ENCODE measurements around the gene ZNF682. TPM values are rescaled to one million over a fixed set of nuclear protein-coding genes. Genes with fewer than 3 reads are reported as not detected.

ZNF682 gene
- total and polyA plus RNA-seq, 2 of the 13 experiments (the other 11 are each of a cell fraction or from before 2014, with no cell fraction given), result 2.0 to 7.2 TPM

DNA sequence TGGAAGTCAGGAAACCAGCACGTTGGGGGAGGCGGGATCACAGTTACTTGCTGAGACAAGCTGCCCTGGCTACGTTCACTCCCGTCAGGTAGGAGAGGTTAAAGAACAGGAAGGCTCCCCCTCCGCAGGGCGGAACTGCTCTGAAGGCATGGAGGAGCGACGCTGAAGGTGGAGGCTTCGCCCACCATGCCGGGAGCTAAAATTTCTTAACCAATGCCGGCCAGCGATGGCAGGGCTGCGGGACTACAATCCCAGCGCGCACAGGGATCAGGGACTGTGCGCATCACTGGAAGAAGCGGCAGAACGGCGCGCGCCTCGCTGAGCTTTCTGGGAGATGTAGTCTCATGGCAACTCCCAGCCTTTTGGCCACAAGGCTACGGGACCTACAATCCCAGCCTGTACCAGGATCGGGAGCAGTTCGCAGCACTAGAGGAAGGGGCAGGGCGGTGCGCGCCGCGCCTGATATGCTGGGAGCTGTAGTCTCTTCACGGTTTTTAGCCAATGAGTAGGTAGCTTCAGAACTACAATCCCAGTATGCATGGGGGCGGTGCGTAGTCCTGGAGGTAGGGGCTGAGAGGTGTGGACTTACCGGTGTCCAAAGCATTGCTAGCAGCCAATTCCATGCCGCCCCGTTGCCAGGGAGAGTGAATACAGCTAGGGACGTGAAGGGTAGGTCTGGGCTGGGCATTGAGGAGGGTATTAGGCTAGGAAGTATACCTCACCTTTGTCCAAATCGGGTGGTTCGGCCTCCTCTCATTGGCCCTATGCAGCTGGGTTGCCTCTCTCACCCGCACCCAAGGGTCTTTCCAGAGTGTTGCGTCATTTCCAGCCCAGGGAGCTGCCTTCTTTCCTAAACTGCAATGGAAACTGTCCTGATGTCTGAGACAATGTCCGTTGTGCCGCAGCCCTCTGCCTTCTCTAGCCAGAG lies 12.8 kb upstream of the ZNF682 start (continued):
- no peak for TF ChIP-seq THYN1 (CRISPR knock-in tag; IDR thresholded peaks at IDR 0.05; ENCODE audit: borderline replicate concordance, low read depth)
- no peak for TF ChIP-seq CHCHD3 (CRISPR knock-in tag; IDR thresholded peaks at IDR 0.05)
- TF ChIP-seq ZNF33B (CRISPR knock-in tag; IDR thresholded peaks at IDR 0.05), result no peak
- no peak for TF ChIP-seq TBX3 (IDR thresholded peaks at IDR 0.05; ENCODE audit: borderline replicate concordance)
- no peak for TF ChIP-seq ZFP37 (CRISPR knock-in tag; IDR thresholded peaks at IDR 0.05; ENCODE audit: borderline replicate concordance)
- TF ChIP-seq SALL1 (CRISPR knock-in tag; IDR thresholded peaks at IDR 0.05), result 0 out of 2 replicates have a peak, but pooled peaks have one; percentile 4
- no peak for TF ChIP-seq REL (CRISPR knock-in tag; conservative IDR thresholded peaks at IDR 0.05)
- TF ChIP-seq HNRNPL (IDR thresholded peaks at IDR 0.05; ENCODE audit: low read depth, low read length), result no peak
- no peak for TF ChIP-seq ZNF773 (CRISPR knock-in tag; IDR thresholded peaks at IDR 0.05; ENCODE audit: borderline replicate concordance)
- TF ChIP-seq, protein P1, sequence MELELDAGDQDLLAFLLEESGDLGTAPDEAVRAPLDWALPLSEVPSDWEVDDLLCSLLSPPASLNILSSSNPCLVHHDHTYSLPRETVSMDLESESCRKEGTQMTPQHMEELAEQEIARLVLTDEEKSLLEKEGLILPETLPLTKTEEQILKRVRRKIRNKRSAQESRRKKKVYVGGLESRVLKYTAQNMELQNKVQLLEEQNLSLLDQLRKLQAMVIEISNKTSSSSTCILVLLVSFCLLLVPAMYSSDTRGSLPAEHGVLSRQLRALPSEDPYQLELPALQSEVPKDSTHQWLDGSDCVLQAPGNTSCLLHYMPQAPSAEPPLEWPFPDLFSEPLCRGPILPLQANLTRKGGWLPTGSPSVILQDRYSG (CRISPR knock-in tag; IDR thresholded peaks at IDR 0.05), result no peak
- TF ChIP-seq ZBTB20 (CRISPR knock-in tag; IDR thresholded peaks at IDR 0.05; ENCODE audit: borderline replicate concordance, low read depth), result no peak
- TF ChIP-seq ZNF10 (CRISPR knock-in tag; IDR thresholded peaks at IDR 0.05; ENCODE audit: borderline replicate concordance, low read depth), result no peak
- TF ChIP-seq DNMT3B (CRISPR knock-in tag; conservative IDR thresholded peaks at IDR 0.05), result no peak
- no peak for TF ChIP-seq ZNF850 (CRISPR knock-in tag; conservative IDR thresholded peaks at IDR 0.05)
- TF ChIP-seq NR2F1 (CRISPR knock-in tag; IDR thresholded peaks at IDR 0.05), result no peak
- TF ChIP-seq ISX (CRISPR knock-in tag; conservative IDR thresholded peaks at IDR 0.05), result no peak
- TF ChIP-seq WIZ (CRISPR knock-in tag; IDR thresholded peaks at IDR 0.05), result no peak
- no peak for TF ChIP-seq TCF12 (IDR thresholded peaks at IDR 0.05)
- TF ChIP-seq TCF12 (CRISPR knock-in tag; IDR thresholded peaks at IDR 0.05), result no peak
- TF ChIP-seq POGZ (CRISPR knock-in tag; IDR thresholded peaks at IDR 0.05), result no peak
- TF ChIP-seq, protein P2, sequence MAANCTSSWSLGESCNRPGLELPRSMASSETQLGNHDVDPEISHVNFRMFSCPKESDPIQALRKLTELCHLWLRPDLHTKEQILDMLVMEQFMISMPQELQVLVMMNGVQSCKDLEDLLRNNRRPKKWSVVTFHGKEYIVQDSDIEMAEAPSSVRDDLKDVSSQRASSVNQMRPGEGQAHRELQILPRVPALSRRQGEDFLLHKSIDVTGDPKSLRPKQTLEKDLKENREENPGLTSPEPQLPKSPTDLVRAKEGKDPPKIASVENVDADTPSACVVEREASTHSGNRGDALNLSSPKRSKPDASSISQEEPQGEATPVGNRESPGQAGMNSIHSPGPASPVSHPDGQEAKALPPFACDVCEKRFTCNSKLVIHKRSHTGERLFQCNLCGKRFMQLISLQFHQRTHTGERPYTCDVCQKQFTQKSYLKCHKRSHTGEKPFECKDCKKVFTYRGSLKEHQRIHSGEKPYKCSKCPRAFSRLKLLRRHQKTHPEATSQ (CRISPR knock-in tag; IDR thresholded peaks at IDR 0.05; ENCODE audit: borderline replicate concordance), result no peak
- TF ChIP-seq ZNF589 (CRISPR knock-in tag; conservative IDR thresholded peaks at IDR 0.05), result no peak
- TF ChIP-seq MBD4 (IDR thresholded peaks at IDR 0.05; ENCODE audit: borderline replicate concordance, low read length), result no peak
- TF ChIP-seq, protein P3, sequence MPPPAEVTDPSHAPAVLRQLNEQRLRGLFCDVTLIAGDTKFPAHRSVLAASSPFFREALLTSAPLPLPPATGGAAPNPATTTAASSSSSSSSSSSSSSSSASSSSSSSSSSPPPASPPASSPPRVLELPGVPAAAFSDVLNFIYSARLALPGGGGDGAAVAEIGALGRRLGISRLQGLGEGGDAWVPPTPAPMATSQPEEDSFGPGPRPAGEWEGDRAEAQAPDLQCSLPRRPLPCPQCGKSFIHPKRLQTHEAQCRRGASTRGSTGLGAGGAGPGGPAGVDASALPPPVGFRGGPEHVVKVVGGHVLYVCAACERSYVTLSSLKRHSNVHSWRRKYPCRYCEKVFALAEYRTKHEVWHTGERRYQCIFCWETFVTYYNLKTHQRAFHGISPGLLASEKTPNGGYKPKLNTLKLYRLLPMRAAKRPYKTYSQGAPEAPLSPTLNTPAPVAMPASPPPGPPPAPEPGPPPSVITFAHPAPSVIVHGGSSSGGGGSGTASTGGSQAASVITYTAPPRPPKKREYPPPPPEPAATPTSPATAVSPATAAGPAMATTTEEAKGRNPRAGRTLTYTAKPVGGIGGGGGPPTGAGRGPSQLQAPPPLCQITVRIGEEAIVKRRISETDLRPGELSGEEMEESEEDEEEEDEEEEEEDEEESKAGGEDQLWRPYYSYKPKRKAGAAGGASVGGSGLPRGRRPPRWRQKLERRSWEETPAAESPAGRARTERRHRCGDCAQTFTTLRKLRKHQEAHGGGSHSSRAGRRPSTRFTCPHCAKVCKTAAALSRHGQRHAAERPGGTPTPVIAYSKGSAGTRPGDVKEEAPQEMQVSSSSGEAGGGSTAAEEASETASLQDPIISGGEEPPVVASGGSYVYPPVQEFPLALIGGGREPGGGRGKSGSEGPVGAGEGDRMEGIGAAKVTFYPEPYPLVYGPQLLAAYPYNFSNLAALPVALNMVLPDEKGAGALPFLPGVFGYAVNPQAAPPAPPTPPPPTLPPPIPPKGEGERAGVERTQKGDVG (CRISPR knock-in tag; IDR thresholded peaks at IDR 0.05; ENCODE audit: borderline replicate concordance), result no peak
- TF ChIP-seq PHF8 (CRISPR knock-in tag; IDR thresholded peaks at IDR 0.05), result peak; percentile 55; the same call in 1 of the 2 replicates

All from HepG2 (cell line).